ENCODE data around the gene VSTM2L. TPM values are rescaled to one million over a fixed set of nuclear protein-coding genes. Genes with fewer than 3 reads are reported as not detected.

Gene VSTM2L
- total and polyA plus RNA-seq, 2 donors (not counting 3 experiments of a cell fraction or from before 2014, with no cell fraction given), result 0.18 TPM; not detected in 1

DNA sequence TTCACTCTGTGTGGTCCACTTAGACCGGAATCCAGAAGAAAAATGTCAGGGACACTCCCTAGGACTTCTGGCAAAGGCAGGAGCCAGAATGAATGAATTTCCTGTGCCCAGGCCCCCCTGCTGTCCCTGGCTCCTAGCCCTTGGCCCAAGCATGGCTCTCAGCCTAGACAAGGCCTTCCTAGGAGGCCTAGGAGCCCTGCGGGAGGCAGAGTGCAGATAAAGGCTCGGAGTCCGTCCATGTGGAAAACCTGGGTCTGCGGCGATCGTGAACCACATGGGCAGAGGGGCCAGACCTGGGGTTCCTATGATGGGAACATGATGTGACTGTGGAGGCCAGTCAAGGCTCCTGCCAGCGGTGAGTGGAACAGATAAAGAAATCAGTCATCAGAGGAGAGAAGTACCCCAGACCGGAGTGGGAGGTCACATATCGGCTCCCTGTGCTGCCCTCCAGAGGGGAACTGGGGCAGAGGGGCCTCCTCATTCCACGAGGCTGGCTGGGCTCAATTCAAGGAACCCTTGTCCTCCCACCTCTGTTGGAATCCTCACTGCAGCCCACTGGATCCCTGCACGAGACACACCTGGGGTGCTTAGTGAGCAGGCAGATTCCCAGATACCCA, 5.9 kb upstream of the VSTM2L start:
- dilution Hi-C loops (cut with MboI; ENCODE audit: extremely low pct_ligation_motif_present, low sequenced_read_pairs) (no loop called here), intact Hi-C loops (cut with micrococcal nuclease) (no loop called here)
- no peaks in the 10 kb centered on the region for H3K79me2 ChIP-seq (ENCODE audit: control insufficient read depth, insufficient read depth, low read length)
- peaks cover 12 to 20% of the 10 kb centered on the region in 2 experiments for H3K27me3 ChIP-seq (ENCODE audit: control insufficient read depth in 2 of 2, insufficient read depth in 2 of 2, low read length in 2 of 2)
- POLR2A ChIA-PET, result no interaction called here
- H3K27ac ChIP-seq (ENCODE audit: insufficient read depth, low read depth, low read length), result no peak overlapping the region
- CTCF ChIA-PET, result no interaction called here
- no peaks in the 10 kb centered on the region for H4K20me1 ChIP-seq (replicated peaks; ENCODE audit: control insufficient read depth, extremely low read depth, insufficient read depth, low read length)
- H3K9me3 ChIP-seq (replicated peaks; ENCODE audit: control insufficient read depth, insufficient read depth, low read length), result no peaks in the 10 kb centered on the region
- no peak overlapping the region for H2AFZ ChIP-seq (ENCODE audit: low read depth, low read length)
- H3K4me2 ChIP-seq (ENCODE audit: insufficient read depth, low read length), result no peak overlapping the region
- H3K4me3 ChIP-seq (replicated peaks in 1 of 3; ENCODE audit: insufficient read depth in 1 of 3, low read depth in 1 of 3, low read length in 3 of 3), result no peak overlapping the region
- no peak for FAIRE-seq
- H3K4me1 ChIP-seq (ENCODE audit: control insufficient read depth, extremely low read depth, insufficient read depth, low read length), result no peaks in the 10 kb centered on the region
- TF ChIP-seq, protein P1, sequence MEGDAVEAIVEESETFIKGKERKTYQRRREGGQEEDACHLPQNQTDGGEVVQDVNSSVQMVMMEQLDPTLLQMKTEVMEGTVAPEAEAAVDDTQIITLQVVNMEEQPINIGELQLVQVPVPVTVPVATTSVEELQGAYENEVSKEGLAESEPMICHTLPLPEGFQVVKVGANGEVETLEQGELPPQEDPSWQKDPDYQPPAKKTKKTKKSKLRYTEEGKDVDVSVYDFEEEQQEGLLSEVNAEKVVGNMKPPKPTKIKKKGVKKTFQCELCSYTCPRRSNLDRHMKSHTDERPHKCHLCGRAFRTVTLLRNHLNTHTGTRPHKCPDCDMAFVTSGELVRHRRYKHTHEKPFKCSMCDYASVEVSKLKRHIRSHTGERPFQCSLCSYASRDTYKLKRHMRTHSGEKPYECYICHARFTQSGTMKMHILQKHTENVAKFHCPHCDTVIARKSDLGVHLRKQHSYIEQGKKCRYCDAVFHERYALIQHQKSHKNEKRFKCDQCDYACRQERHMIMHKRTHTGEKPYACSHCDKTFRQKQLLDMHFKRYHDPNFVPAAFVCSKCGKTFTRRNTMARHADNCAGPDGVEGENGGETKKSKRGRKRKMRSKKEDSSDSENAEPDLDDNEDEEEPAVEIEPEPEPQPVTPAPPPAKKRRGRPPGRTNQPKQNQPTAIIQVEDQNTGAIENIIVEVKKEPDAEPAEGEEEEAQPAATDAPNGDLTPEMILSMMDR (IDR thresholded peaks at IDR 0.05; ENCODE audit: extremely low read depth in 1 of 2, insufficient read depth in 1 of 2, low read depth in 1 of 2, low read length in 2 of 2), result peak in 1 of 2 donors; percentile 22
- TF ChIP-seq FOS (IDR thresholded peaks at IDR 0.05; ENCODE audit: borderline replicate concordance, insufficient read depth, low read length) (no peak), POLR2AphosphoS5 (IDR thresholded peaks at IDR 0.05; ENCODE audit: insufficient read depth, low read depth, low read length) (no peak), POLR2A (IDR thresholded peaks at IDR 0.05; ENCODE audit: low read depth, low read length) (no peak), MYC (IDR thresholded peaks at IDR 0.05; ENCODE audit: low read depth, low read length) (no peak), GATA2 (IDR thresholded peaks at IDR 0.05; ENCODE audit: insufficient read depth, insufficient read length, low read depth, low read length) (no peak), JUN (IDR thresholded peaks at IDR 0.05; ENCODE audit: borderline replicate concordance, insufficient read depth, insufficient read length, low read depth) (no peak), EZH2 (IDR thresholded peaks at IDR 0.05; ENCODE audit: borderline replicate concordance, low read depth, low read length, severe bottlenecking) (no peak)
- no peaks in the 10 kb centered on the region for H3K36me3 ChIP-seq (ENCODE audit: control insufficient read depth in 2 of 2, extremely low read depth in 1 of 2, insufficient read depth in 2 of 2, low read length in 2 of 2)
- H3K9me1 ChIP-seq (replicated peaks; ENCODE audit: control insufficient read depth, extremely low read depth, insufficient read depth, low read length), result no peaks in the 10 kb centered on the region
- no TSS peak for BruUV-seq (replicated peaks)
- H3K9ac ChIP-seq (replicated peaks; ENCODE audit: extremely low read depth, insufficient read depth, low read length), result no peak overlapping the region
- DNase-seq (ENCODE audit: low read depth, low spot score), result no peak
